HT-29 (cell line): ENCODE results near the gene OR10H2. TPM values are rescaled to one million over a fixed set of nuclear protein-coding genes. Genes with fewer than 3 reads are reported as not detected.
"Not testable (repeated sequence)": the region's sequence is repeated elsewhere in the genome, so short reads cannot be mapped to it uniquely, and the experiment has no call there.

ENCODE experiments used
- DNase-seq: peaks from one replicate; pipeline ENCODE4 v3.0.0-alpha.2; 2015; ENCODE audit warnings: low spot score
- total RNA-seq: library from RNA; depleted of rRNA; stranded (reverse); fragments of >200 nt; shearing (Covaris generic); gene quantifications from 2 replicates; pipeline ENCODE4 v1.2.3, GENCODE V29; 2014; rRNA removed

The OR10H2 gene, protein sequence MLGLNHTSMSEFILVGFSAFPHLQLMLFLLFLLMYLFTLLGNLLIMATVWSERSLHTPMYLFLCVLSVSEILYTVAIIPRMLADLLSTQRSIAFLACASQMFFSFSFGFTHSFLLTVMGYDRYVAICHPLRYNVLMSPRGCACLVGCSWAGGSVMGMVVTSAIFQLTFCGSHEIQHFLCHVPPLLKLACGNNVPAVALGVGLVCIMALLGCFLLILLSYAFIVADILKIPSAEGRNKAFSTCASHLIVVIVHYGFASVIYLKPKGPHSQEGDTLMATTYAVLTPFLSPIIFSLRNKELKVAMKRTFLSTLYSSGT
- total RNA-seq, result not detected in 2 replicates

DNA sequence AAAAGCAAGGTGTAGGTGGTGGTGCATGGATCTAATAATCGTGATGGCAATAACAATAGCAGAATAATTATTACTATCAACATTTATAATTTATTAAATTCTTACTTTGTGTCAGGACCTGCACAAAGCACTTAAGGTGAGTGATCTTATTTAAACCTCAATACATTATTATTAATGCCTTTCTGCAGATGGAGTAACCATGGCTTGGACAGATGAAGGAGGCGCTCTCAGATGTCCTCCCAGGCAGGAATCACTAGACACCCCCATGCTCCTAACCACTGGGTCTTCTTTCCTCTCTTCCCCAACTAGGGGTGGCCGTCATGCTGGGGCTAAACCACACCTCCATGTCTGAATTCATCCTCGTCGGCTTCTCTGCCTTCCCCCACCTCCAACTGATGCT lies at the start of gene OR10H2:
Gene OR10H2 (plus strand): TSS at position 301 of the 400 bp plus-strand sequence. CDS start 20 bp downstream, at position 321.
- DNase-seq, result no peak

DNA sequence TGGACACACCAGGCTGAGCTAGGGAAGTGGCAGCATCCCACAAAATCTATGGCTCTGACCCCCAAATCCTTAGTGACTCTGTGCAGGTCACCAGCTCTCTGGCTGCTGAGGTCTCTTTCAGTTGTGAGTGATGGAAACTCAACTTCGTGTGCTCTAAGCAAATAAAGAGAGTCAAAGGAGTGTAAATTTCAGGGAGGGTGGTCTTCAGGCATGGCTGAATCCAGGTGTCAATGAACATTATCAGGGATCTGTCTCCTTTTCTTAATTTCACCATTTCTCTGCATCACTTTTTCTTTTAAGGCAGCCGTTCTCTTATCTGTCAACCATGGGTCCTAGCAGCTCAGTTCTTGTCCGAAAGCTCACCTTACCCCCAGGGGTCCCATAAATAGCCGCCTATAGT lies 48.7 kb upstream of the OR10H2 start:
- DNase-seq, result no peak

DNA sequence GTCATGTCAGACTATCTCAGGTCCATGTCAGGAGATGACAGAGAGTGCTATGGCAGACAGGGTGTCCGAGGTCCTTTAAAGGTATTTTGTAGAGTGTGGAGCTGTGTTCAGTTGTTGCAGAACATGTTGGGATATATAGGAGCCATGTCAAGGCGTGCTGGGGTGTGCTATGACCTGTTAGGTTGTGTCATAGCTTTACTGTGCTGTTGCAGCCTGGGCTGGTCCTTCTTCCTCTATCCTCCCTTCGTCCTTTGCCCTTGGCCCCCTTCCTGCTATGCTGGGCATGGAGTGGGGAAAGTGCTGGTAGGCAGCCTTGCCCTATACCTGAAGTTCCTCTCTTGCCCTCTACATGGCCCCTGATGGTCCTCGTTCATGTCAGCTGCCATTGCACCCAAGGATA lies 48.0 kb upstream of the OR10H2 start:
- not testable (repeated sequence) for DNase-seq

DNA sequence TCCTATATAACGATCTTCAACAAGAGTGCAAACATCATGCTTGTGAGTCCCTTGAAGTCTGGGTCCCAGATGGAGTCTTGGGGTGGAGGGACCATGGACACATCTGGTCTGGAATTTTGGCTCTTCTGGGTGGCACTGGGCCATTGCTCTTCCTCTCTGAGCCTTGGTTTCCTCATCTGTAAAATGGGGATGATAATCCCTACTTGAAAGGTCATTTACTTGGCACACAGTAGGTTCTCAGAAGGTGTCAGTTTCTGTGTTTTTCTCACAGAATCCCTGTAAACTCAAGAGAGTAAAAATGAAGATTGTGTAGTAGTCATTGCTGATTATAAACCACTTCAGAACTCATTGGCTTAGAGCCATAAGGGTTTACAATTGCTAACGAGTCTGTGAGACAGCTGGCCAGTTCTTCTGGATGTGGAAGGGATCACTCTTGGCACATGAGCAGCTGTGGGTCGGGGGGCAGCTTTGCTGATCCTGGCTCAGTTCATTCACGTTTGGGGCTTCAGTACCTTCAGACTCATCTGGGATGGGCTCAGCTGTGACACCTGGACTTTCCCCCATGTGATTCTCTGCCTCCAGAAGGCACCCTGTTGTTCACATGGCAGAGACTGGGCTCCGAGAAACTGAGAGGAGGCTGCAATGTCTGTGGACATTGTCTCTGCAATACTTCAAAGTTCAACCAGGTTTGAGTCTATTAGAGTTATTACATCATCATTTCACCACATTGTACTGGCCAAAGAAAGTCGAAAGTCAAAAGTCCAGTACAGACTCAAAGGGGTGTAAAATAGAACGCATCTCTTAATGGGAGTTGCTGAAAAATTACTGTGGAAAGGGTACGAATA lies 47.1 kb upstream of the OR10H2 start:
- no peak for DNase-seq

DNA sequence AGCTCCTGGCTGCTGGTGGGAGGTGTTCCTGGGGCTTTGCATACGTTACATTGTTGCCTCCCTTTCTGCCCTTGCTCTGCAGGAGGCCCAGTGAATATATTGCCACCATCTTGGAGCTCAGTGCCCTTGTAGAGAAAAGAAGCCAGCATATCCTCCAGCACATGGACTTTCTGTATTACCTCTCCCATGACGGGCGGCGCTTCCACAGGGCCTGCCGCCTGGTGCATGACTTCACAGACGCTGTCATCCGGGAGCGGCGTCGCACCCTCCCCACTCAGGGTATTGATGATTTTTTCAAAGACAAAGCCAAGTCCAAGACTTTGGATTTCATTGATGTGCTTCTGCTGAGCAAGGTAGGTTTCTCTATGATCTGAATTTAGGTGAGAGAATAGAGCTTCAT lies 44.4 kb upstream of the OR10H2 start:
- DNase-seq, result no peak

DNA sequence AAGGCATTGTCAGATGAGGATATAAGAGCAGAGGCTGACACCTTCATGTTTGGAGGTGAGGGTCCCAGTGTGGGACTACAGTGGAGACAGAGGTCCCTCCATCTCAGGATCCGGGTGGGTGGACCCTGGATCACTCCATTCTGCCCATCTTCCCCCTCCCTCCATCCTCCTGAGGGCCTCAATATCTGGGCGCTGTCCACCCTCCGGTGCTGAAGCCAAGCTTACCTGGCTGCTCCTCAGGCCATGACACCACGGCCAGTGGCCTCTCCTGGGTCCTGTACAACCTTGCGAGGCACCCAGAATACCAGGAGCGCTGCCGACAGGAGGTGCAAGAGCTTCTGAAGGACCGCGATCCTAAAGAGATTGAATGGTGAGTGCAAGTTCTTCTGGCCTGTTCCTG lies 43.0 kb upstream of the OR10H2 start:
- no peak for DNase-seq

DNA sequence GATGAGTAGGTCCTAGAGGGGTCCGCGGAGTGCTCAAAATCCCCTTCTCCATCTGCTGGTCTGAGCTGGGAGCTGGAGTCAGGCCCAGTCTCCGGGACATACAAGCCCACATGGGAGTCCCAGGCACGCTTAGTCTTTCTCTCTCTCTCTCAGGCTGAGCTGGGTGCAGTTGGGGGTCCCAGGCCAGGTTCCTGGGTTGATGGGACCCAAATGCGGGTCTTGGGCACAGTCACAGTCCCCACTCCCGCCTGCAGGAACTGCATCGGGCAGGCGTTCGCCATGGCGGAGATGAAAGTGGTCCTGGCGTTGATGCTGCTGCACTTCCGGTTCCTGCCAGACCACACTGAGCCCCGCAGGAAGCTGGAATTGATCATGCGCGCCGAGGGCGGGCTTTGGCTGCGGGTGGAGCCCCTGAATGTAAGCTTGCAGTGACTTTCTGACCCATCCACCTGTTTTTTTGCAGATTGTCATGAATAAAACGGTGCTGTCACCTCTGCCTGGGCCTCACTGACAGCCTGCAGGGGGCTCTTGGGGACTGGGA lies 31.1 kb upstream of the OR10H2 start:
- DNase-seq, result no peak

DNA sequence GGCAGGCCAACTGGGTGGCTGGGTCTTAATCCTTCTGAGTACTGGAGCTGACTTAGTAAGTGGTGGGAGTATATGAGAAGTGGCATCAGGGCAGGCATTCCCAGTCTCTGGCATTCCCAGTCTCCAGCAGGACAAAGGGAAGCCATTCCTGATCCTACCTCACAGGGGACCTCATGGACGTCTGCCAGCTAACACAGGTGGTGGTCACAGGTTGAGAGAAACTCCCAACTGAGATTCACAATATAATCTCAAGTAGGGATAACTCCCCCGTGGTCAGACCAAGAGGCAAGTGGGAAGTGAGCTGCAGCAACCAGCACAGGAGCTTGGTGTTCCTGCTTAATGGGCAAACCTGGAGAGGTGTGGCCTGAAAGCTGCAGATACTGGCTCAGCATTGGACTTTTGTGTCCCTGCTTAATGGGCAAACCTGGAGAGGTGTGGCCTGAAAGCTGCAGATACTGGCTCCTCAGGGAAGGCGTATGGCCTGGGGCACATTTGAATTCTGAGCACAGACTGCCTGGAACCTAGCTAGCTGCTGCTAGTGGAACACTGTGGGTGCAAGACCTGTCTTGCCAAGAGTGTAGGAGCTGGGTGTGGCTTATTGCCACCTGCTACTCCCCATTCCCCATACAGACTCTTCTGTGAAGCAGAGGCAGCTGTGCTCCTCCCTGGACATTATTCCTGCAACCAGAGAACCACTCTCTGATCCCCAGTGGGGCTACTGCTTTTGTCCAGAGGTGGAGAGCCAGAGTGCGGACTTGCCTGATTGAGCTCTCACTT lies 25.9 kb upstream of the OR10H2 start:
- DNase-seq, result peak; percentile 4

DNA sequence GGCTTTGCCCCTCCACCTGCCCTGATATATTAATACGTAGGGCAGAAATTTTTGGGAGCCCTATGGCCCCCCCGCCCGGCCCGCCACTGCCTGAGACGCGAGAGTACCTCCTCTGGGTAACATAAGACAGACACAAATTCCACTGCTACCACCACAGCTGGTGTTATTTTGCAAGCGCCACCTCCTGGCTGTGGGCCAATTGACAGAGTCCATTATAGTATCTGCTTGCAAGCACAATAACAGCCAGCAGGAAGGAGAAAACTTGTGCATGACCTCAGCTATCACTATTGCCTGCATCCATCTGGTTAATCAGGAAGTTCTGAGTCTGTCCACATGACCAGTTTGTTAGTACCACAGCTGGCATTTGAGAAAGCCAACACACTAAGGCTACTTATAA lies 25.3 kb upstream of the OR10H2 start:
- DNase-seq, result peak; percentile 79

DNA sequence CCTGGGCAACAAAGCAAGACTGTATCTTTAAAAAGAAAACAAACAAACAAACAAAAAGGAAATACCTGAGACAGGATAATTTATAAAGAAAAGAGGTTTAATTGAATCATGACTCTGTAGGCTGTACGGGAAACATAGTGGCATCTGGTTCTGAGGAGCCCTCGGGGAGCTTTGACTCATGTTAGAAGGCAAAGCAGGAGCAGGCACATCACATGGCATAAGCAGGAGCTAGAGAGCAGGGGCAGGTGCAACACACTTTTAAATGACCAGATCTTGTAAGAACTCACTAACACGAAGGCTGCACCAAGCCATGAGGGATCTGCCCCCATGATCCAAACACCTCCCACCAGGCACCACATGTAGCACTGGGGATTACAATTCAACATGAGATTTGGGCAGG lies 13.2 kb upstream of the OR10H2 start:
- no peak for DNase-seq

DNA sequence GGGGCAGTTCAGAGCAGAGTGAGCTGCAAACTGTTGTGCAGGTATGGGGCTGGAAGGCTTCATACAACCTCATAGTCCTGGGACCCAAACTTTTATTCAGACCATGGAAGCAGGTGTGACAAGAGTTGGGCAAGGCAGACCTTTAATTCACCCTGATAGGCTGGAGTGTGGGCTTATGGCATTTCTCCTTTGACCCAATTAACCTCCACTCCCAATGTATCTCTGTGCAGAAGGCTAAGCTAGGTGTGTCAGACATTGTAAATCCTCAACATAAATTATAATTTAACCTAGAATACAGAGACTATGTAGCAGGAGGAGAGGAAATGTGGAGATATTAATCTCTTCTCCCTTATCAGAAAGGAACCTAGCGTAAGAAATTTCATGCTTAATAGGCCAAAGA lies 12.2 kb upstream of the OR10H2 start:
- DNase-seq, result no peak

DNA sequence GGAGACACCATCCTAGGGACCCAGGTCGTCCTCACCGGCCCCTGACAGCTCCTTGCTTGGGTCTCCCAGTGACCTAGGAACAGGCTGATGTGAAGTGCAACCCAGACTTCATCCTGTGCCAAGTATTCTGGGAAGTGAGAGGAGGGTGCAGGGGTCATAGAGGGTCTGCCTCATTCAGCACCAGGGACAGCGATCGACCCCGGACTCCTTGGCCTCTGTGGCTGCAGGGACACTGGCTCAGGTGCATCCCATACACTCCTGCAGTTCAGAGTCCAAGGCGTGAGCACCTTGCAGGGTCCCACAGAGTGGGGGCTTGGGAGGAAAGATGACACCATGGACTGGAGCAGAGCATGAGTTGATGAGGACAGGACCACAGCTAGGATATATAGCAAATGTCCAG lies 10.0 kb upstream of the OR10H2 start:
- DNase-seq, result no peak

DNA sequence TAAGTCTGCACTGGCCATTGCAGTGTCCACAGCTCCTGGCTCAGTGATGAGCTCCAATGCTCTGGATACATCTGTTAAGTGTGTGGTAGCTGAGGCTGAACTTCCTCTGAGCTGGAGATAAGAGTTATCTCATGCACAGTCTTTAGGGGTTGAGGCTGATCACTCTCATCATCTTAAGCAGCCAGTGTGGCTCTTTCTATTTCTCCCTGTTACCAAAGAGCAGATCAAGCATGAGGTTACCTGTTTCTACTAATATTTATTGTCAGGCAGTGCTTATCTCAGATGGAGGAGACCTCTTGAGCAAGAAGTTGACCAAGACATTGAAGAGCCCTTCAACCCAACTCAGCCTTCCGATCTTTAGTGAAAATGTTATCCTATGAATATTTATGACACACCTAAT lies 6.6 kb upstream of the OR10H2 start:
- no peak for DNase-seq

DNA sequence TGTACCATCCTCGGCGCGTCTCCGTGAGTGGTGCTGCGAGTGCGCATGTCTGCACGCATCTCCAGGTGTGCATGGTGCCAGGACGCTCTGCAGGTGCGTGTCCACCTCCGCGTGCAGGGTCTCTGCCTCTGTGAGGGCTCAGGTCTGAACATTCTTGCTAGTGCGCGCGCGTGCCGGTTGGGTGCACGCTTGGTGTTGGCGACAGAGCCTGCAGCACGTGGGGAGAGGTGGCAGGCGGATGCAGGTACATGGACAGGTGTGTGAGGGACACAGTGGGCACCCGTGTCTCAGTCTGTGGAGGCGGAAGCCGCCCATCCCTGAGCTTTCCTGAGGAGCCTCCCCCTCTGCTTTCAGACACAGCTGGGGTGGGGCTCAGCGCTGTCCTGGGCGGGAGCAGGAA lies 4.9 kb upstream of the OR10H2 start:
- no peak for DNase-seq

DNA sequence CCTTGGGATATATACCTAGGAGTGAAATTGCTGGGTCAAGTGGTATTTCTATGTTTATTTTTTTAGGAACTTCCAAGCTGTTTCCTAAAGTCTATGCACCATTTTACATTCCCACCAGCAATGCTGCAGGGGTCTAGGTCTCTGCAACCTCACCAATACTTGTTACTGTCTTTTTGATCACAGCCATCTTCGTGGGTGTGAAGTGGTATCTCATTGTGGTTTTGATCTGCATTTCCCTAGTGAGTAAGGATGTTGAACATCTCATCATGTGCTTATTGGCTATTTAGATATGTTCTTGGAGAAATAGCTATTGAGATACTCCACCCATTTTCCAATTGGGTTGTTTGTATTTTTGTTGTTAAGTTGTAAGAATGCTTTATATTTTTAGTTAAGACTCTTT lies 2.7 kb downstream of the OR10H2 start:
- no peak for DNase-seq

DNA sequence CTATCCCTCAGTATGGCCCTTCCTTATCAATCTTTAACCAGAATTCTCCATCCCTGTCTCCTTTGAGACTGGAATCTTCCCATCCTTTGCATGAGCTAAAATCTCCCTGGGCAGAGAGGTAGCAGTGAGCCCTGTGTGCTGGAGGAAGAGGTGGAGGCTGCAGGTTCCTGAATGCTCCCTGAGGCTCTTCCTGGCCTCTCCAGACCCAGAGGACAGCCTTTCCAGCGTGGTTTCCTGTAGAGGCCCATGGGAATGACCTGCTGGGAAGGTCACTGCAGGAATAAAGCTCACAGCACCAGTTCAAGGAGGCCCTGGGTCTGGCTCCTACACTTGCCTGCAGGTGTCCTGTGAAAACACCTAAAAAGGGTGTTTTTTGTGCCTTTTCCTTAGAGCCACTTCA lies 4.6 kb downstream of the OR10H2 start:
- no peak for DNase-seq

DNA sequence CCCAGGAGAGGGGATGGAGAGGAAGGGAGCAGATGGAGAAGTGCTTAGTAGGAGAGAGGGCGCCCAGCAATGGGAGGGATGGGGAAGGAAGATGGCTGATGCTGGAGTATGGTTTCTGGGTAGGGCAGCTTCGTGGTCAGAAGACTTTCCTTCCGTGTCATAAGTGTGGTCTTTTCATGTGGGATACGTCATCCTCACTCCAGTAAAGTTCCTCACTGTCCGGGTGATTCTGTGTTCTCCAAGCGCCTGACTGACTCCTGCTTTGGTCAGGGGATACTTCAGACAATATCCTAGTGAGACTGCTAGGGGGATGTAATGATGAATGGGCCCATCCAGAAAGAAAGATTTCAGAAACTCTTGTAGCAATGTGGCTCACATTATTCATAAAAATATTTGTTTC lies 6.1 kb downstream of the OR10H2 start:
- no peak for DNase-seq

DNA sequence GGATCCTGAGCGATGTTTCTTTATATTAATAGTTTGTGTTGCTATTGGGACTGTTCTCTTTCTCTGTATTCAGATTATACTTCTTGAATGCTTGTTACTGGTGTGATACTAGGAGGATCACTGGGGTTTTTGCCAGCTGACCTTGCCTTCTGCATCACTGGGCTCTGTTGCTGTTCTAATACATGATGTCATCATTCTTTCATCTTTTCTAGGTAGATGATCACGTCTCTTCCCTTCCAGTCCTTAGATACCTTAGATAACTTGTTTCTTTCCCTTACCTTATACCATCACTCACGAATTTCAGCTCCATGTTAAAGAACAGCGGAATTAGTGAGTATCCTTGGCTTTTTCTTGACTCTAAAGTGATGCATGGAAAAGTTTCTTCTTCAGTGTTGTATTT lies 9.9 kb downstream of the OR10H2 start, which contains the start of gene OR10H3:
Gene OR10H3 (plus strand): TSS at position 264 of the 400 bp plus-strand sequence. CDS start 3,408 bp downstream, outside the sequence.
- no peak for DNase-seq

DNA sequence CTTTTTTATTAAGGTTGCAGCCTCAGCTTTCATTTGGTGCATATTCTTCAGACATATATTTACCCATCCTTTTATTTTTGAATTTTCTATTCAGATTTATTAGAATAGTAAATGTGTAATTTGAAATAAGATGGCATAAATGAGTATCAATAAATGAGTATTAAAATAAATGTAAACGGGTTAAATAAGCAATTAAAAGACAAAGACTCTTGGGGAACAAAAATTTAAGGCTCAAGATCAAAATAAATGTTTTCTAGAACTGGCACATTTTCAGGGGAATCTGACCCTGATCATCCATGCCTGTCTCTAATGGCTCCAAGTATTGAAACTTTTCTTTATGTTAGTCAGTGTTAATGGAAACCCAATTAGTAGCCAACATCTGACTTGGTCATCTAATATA lies 13.0 kb downstream of the OR10H2 start:
- no peak for DNase-seq

DNA sequence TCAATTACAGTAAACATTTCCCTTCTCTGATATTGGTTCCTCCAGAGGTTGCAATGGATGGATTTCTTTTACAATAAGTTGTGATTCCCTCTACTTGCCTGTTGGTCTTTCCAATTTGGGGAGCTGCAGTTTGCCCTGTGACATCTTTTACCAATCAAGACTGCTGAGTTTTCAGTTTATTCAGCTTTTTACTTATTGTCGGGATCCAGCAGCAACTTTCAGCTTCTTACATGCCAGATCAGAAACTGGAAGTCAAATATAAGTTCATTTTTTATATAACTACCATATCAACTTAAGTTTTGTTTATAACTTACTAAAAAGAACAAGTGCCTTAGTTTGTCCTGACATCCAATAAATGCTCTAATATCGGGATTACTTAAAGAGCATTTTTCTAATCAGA lies 20.4 kb downstream of the OR10H2 start:
- no peak for DNase-seq

DNA sequence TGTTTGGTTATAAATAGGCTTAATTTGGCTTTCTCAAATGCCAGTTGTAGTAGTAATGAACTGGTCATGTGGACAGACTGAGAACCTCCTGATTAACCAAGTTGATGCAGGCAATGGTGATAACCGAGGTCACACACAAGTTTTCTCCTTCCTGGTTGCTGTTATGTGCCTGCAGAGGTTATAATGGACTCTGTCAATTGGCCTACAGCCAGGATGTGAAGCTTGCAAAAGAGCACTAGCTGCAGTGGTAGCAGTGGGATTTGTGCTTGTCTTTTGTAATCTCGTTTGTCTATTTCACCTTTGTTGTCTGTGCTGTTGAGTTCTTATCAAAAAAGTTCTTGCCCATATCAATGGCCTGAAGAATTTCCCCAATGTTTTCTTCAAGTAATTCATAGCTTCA lies 30.6 kb downstream of the OR10H2 start:
- no peak for DNase-seq
